Fibroblast of lung (primary cell): ENCODE measurements around the gene UBE2Q2. TPM values are rescaled to one million over a fixed set of nuclear protein-coding genes. Genes with fewer than 3 reads are reported as not detected.

ENCODE experiments used
- DNase-seq, 2 donors: peaks; one replicate each; pipeline versions ENCODE4 v3.0.0 to v3.0.0-alpha.2; 2010; ENCODE audit warnings: low read depth in 2 of 2
- H2AFZ ChIP-seq: 2 replicates; pipeline ENCODE4 v1.5.1; 2012; ENCODE audit warnings: low read length, control low read depth, inconsistent platforms
- H3K27ac ChIP-seq: 2 replicates; pipeline ENCODE4 v1.5.1; 2011; ENCODE audit warnings: low read length, control low read depth; ENCODE audit not compliant: insufficient read depth
- H3K27me3 ChIP-seq: 2 replicates; pipeline ENCODE4 v1.5.1; 2011; ENCODE audit warnings: mild to moderate bottlenecking, low read length; ENCODE audit not compliant: control insufficient read depth, insufficient read depth
- H3K36me3 ChIP-seq: 2 replicates; pipeline ENCODE4 v1.5.1; 2011; ENCODE audit warnings: low read length; ENCODE audit not compliant: control insufficient read depth, insufficient read depth
- H3K4me1 ChIP-seq: 2 replicates; pipeline ENCODE4 v1.5.1; 2011; ENCODE audit warnings: low read length; ENCODE audit not compliant: control insufficient read depth, insufficient read depth; ENCODE audit errors: extremely low read depth
- H3K4me2 ChIP-seq: 2 replicates; pipeline ENCODE4 v1.5.1; 2011; ENCODE audit warnings: low read length, control low read depth; ENCODE audit not compliant: insufficient read depth; ENCODE audit errors: extremely low read depth
- H3K4me3 ChIP-seq, 4 experiments: fragments of 200-600 bp in 1 of 4; sonication (generic) in 1 of 4; replicated peaks in 1 of 4; 2 replicates each; pipeline ENCODE4 v1.5.1; 2011 to 2016; ENCODE audit warnings: low read length in 4 of 4, low read depth in 3 of 4, mild to moderate bottlenecking in 3 of 4, control low read depth in 2 of 4, inconsistent platforms in 1 of 4, mixed read lengths in 1 of 4; ENCODE audit not compliant: insufficient read depth in 1 of 4; ENCODE audit errors: control extremely low read depth in 1 of 4
- H3K79me2 ChIP-seq: 2 replicates; pipeline ENCODE4 v1.5.1; 2012; ENCODE audit warnings: mild to moderate bottlenecking, low read length, inconsistent platforms; ENCODE audit not compliant: control insufficient read depth, insufficient read depth
- H3K9ac ChIP-seq: 2 replicates; pipeline ENCODE4 v1.5.1; 2011; ENCODE audit warnings: mild to moderate bottlenecking, low read length, control low read depth; ENCODE audit not compliant: insufficient read depth
- H3K9me3 ChIP-seq: 2 replicates; pipeline ENCODE4 v1.5.1; 2012; ENCODE audit warnings: low read depth, low read length; ENCODE audit not compliant: control insufficient read depth, insufficient read depth
- H4K20me1 ChIP-seq: 2 replicates; pipeline ENCODE4 v1.5.1; 2011; ENCODE audit warnings: low read length; ENCODE audit not compliant: control insufficient read depth, insufficient read depth; ENCODE audit errors: extremely low read depth
- EZH2 ChIP-seq: IDR thresholded peaks from 2 replicates; pipeline ENCODE4 v1.5.1; 2012; ENCODE audit warnings: low read length, control low read depth, mild to moderate bottlenecking; ENCODE audit errors: missing control alignments
- polyA plus RNA-seq, 2 donors: library from polyadenylated mRNA; depleted of rRNA in 1 of 2; stranded (reverse) in 1 of 2; unstranded in 1 of 2; fragments of >200 nt; gene quantifications; 2 replicates each; pipeline ENCODE4 v1.2.1, GENCODE V29; 2011 to 2012; ENCODE audit warnings: missing spikeins in 1 of 2
- total RNA-seq: library from RNA; depleted of rRNA; stranded (reverse); fragments of >200 nt; gene quantifications from 2 replicates; pipeline ENCODE4 v1.2.1, GENCODE V29; 2014
- TF ChIP-seq, protein P1 (sequence below), 2 donors: IDR thresholded peaks in 1 of 2; conservative IDR thresholded peaks in 1 of 2; 1 replicate in 1 of 2; 2 replicates in 1 of 2; pipeline ENCODE4 v1.5.1; 2011 to 2012; ENCODE audit warnings: low read length in 2 of 2, control low read depth in 1 of 2, inconsistent platforms in 1 of 2, low read depth in 1 of 2, mild to moderate bottlenecking in 1 of 2

UBE2Q2 gene
- total and polyA plus RNA-seq, 2 donors (not counting 1 experiment from before 2014, with no cell fraction given): 55.7 to 62.6 TPM

DNA sequence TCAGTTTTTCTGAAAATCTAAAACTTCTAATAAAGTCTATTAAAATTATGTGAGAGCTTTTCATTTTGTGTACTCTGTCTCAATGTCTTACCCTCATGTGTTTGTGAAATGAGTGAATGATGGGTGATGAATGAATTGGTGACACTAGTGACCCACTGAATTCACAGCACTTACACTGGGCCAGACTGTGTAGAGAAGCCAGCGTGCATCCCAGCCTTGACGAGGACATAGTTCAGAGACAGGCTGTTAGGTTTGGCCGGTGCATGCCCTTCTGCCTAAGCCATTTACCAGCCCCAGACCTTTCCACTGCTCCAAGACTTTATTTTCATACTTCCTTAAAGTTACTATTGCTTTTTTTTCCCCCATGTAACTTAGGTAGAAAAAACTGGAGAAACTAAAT lies 99.2 kb downstream of the UBE2Q2 start:
- no peaks in the 10 kb centered on the region for H4K20me1 ChIP-seq
- H3K27me3 ChIP-seq: no peaks in the 10 kb centered on the region
- no peaks in the 10 kb centered on the region for H3K36me3 ChIP-seq
- H3K9ac ChIP-seq: no peak overlapping the region
- no peaks in the 10 kb centered on the region for H3K79me2 ChIP-seq
- no peaks in the 10 kb centered on the region for H3K9me3 ChIP-seq
- H3K4me3 ChIP-seq: no peak overlapping the region
- no peak overlapping the region for H2AFZ ChIP-seq
- H3K4me1 ChIP-seq: peaks cover 4% of the 10 kb centered on the region
- TF ChIP-seq, protein P1, sequence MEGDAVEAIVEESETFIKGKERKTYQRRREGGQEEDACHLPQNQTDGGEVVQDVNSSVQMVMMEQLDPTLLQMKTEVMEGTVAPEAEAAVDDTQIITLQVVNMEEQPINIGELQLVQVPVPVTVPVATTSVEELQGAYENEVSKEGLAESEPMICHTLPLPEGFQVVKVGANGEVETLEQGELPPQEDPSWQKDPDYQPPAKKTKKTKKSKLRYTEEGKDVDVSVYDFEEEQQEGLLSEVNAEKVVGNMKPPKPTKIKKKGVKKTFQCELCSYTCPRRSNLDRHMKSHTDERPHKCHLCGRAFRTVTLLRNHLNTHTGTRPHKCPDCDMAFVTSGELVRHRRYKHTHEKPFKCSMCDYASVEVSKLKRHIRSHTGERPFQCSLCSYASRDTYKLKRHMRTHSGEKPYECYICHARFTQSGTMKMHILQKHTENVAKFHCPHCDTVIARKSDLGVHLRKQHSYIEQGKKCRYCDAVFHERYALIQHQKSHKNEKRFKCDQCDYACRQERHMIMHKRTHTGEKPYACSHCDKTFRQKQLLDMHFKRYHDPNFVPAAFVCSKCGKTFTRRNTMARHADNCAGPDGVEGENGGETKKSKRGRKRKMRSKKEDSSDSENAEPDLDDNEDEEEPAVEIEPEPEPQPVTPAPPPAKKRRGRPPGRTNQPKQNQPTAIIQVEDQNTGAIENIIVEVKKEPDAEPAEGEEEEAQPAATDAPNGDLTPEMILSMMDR (conservative IDR thresholded peaks at IDR 0.05 in 1 of 2, IDR thresholded peaks at IDR 0.05 in 1 of 2; ENCODE audit: low read depth in 1 of 2, low read length in 2 of 2): no peak
- no peak for TF ChIP-seq EZH2
- no peak overlapping the region for H3K4me2 ChIP-seq
- DNase-seq: no peak
- no peak overlapping the region for H3K27ac ChIP-seq

DNA sequence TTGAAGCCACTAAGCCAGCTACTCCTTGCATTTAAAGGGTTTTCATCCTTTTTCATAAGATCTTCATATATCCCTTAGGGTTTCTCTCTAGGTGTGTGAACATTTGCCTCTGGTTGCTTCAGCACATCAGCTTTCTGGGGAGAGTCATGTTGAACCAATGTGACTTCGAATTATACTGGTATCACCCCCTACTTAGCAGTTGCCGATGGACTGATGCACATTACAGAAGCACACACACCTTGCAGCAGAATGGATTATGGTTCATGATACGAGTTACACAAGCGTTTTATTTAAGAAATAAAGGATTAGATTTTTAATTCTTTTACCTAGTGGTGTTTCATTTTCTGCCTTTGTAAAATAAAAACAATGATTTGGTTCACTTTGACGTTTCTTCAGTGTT lies 100.0 kb downstream of the UBE2Q2 start:
- no peaks in the 10 kb centered on the region for H4K20me1 ChIP-seq

DNA sequence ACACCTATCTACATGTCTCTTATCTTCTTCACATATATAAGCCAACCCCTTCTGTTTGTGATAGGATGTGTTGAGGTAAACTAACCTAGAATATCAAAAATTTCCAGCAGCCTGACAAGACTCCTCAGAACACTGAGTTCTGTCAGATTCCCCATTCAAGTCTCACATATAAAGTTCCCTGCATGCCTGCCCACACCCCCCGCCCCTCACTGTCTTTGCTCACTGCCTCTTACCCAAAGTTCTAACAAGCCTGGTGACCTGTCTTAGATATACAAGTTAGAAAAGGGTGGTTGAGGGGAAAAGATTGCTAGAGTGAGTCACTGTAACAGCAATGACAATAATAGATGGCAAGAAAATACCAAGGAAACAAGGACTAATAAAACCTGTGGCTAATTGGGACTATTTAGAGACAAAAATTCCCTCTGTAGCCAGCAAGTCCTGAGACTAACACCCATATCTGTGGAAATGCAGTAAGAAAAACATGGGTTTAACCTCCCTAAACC lies 100.5 kb downstream of the UBE2Q2 start:
- Histone ChIP-seq H3K9me3 (no peaks in the 10 kb centered on the region), H3K4me3 (no peak overlapping the region), H3K27me3 (no peaks in the 10 kb centered on the region), H4K20me1 (no peaks in the 10 kb centered on the region), H3K4me2 (no peak overlapping the region), H2AFZ (no peak overlapping the region), H3K9ac (no peak overlapping the region), H3K36me3 (no peaks in the 10 kb centered on the region), H3K4me1 (peaks cover 4% of the 10 kb centered on the region), H3K27ac (no peak overlapping the region), H3K79me2 (no peaks in the 10 kb centered on the region)
- DNase-seq: peak in 1 of 2 donors; percentile 48
- TF ChIP-seq EZH2: no peak
- TF ChIP-seq, protein P1 (conservative IDR thresholded peaks at IDR 0.05 in 1 of 2, IDR thresholded peaks at IDR 0.05 in 1 of 2; ENCODE audit: low read depth in 1 of 2, low read length in 2 of 2): no peak

More for the DNA sequence above, 100.0 kb downstream of the UBE2Q2 start:
- TF ChIP-seq, protein P1 (conservative IDR thresholded peaks at IDR 0.05 in 1 of 2, IDR thresholded peaks at IDR 0.05 in 1 of 2; ENCODE audit: low read depth in 1 of 2, low read length in 2 of 2): no peak
- no peak for TF ChIP-seq EZH2
- Histone ChIP-seq H2AFZ (no peak overlapping the region), H3K9me3 (no peaks in the 10 kb centered on the region), H3K79me2 (no peaks in the 10 kb centered on the region), H3K4me1 (peaks cover 4% of the 10 kb centered on the region), H3K27me3 (no peaks in the 10 kb centered on the region), H3K4me2 (no peak overlapping the region), H3K27ac (no peak overlapping the region), H3K4me3 (no peak overlapping the region), H3K36me3 (no peaks in the 10 kb centered on the region), H3K9ac (no peak overlapping the region)
- no peak for DNase-seq
